ENCODE results near the gene DDX59.

DNA sequence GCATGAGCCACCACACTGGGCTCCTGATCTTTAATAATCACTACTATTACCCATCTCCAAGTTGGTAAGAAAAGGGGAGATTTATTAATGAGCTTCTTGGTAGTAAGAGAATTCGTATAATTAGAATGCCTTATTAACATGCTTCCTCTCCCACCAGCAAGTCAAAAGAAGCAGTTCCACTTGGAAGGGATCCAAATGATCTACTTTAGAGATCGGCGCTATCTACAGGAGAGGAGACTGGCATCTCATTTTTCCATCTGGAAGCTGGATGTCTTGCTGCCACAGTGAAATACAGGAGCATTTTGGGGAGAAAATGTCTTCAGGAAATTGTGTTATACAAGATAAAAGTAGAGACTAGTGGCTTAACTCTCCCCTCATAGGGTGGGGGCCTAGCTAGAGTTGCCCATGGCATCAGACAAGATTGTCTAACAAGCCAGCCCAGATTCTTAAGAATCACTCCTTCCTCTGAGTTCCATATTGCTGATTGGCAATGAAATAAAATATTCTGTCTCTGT, 35.3 kb upstream of the DDX59 start:
- TF ChIP-seq, protein P1, sequence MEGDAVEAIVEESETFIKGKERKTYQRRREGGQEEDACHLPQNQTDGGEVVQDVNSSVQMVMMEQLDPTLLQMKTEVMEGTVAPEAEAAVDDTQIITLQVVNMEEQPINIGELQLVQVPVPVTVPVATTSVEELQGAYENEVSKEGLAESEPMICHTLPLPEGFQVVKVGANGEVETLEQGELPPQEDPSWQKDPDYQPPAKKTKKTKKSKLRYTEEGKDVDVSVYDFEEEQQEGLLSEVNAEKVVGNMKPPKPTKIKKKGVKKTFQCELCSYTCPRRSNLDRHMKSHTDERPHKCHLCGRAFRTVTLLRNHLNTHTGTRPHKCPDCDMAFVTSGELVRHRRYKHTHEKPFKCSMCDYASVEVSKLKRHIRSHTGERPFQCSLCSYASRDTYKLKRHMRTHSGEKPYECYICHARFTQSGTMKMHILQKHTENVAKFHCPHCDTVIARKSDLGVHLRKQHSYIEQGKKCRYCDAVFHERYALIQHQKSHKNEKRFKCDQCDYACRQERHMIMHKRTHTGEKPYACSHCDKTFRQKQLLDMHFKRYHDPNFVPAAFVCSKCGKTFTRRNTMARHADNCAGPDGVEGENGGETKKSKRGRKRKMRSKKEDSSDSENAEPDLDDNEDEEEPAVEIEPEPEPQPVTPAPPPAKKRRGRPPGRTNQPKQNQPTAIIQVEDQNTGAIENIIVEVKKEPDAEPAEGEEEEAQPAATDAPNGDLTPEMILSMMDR (IDR thresholded peaks at IDR 0.05): no peak
- TF ChIP-seq POLR2AphosphoS5 (IDR thresholded peaks at IDR 0.05): no peak
- TF ChIP-seq POLR2A (IDR thresholded peaks at IDR 0.05): no peak

Data from prostate gland (tissue), 2 donors.